ENCODE data around the gene ZFP92.

Gene ZFP92

GRCh38 chrX:153440556-153441135 lies 29.4 kb downstream of the ZFP92 start:
- no peak for DNase-seq (ENCODE audit: low read depth)

- DNase-seq (ENCODE audit: low read depth): no peak
Observed at GRCh38 chrX:153441296-153441695, 30.0 kb downstream of the ZFP92 start.

DNA sequence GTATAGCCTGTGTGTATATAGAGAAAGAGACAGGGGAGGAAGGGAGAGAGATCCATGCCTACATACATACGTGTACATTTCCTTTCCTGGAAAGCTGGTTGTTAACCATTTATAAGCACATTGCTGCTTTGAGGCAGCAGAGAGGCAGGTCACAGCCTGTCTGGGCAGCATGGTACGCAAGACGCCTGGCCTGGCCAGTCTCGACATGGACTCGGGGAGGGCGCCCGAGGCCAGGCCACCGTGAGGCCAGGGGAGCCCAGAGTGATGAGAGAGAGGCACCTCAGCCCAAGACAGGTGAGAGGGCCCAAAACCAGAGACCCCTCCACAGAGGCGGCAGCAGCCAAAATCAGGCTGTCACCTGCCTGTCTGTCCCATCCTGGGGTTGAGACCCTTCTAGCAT lies 30.7 kb downstream of the ZFP92 start:
- no peak for DNase-seq (ENCODE audit: low read depth)

GRCh38 chrX:153442463-153442862 lies 31.2 kb downstream of the ZFP92 start:
- no peak for DNase-seq (ENCODE audit: low read depth)

GRCh38 chrX:153443476-153444332 lies 32.4 kb downstream of the ZFP92 start:
- DNase-seq (ENCODE audit: low read depth): no peak

- no peak for DNase-seq (ENCODE audit: low read depth)
Observed at GRCh38 chrX:153444333-153445011, 33.2 kb downstream of the ZFP92 start.

DNA sequence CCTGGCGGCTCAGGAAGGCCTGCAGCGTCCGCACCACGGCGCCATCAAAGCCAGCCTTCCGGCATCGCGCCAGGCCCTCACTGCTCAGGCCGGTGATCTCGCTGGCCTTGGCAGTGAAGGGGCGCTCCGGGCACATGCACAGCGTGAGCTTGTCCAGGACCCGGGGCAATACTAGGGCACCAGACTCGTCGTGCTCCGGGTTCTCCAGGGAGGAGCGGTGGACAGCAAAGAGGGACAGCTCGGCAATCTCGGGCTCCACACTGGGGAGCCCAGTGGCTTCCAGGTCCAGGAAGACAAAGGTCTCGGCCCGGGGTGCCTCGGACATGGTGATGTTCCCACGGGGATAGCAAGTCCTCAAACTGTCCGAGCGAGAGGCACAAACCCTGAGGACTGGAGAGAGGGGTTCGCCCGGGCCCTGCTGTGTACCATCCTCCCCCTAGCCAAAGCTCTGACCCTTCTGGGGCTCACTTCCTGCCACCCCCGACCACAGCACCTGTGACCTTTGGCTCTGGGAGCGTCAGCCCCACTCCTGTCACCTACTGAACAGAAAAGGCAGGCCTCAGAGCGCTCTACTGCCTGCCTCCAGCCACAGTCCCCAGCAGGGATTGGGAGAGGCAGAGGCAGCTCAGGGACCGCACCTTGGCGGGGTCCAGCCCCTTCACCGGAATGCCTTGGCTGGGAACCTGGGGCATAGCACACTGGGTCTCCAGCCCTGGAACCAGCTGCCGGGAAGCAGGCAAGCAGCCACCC lies 34.0 kb downstream of the ZFP92 start:
- no peak for DNase-seq (ENCODE audit: low read depth)

DNA sequence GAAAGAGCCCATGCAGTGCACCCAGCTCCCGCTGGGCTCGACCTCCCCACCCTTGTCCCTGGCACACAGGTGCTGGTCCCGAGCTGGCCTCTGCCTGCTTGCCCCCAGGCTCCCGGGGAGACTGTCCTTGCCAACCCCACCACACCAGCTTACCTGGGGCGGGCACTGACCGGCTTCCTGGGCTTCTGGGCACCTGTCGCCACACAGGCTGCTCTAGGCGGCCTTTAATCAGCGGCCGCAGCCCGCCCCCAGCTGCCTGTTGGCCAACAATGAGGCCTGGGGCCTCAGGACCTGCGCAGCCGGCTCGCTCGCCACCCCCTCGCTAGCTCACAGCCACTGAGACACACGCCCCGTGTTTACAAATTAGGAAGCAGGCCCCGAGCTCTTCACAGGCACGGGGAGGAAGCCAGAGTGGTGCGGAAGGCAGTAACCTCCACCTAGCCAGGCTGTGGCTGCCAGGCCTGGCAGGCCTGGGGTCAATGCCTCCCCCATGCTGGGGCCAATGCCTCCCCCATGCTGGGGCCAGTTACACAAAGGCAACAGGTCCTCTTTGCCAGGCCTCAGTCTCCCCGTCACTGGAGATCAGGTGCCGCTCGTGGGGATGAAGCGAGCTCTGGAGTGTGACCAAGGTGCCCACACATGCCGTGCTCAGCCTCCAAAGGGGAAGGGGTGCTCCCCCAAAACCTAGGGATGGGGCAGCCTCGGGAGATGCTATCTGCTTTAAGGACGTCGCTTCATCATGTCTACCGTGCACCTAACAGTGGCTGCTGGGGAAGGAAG lies 34.8 kb downstream of the ZFP92 start, which contains the start of gene TREX2:
TSS of gene TREX2 (minus strand) at position 201 of the 780 bp plus-strand sequence. CDS start 626 bp downstream, outside the sequence.
- no peak for DNase-seq (ENCODE audit: low read depth)

- DNase-seq (ENCODE audit: low read depth): no peak
Observed at GRCh38 chrX:153446636-153446936, 35.3 kb downstream of the ZFP92 start.

DNA sequence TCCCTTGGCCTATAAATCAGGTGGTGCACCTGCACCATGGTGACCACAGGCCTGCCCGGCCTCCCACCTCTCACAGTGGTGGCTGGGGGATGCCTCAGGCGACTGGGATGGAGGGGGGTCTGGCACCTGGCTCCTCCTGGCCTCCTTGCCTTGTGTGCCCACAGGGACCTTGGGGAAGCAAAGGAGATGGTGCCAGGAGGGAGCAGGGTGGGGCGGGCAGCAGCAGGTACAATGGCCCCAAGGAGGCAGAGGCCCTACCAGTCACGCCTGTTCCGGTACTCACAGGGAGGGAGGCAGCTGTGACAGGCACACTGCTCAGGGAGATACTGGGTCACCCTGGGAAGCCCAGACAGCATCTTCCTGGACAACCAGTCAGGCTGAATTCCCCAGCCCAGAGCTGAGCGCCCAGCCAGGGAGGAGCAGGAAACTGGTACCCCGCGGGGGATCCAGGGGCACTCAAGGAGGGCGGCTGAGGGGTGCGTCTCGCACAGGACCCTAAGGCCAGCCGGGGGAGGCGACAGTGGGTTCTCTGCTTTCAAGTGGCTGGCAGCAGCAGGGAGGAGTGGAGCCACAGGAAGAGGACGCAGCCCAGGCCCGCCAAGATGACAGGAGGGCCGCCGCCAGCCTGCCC lies 35.8 kb downstream of the ZFP92 start:
- DNase-seq (ENCODE audit: low read depth): no peak

DNA sequence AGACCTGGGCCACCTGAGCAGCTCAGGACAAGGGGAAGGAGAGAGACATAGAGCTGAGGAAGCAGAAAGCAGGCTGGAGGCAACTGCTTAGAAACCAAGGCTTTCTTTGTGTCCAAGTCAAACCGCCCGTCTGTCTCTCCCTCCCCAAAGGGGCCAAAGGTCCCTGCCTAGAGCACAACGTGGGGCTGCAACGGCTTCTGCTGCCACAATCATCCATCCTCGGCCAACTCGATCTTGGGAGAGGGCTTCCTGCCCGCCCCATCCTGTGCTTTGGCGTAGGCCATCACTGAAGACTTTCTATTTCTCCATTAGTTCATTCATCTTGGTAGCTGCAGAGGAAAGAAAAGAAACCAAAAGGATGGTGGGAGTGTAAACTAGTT lies 36.3 kb downstream of the ZFP92 start:
- no peak for DNase-seq (ENCODE audit: low read depth)

DNA sequence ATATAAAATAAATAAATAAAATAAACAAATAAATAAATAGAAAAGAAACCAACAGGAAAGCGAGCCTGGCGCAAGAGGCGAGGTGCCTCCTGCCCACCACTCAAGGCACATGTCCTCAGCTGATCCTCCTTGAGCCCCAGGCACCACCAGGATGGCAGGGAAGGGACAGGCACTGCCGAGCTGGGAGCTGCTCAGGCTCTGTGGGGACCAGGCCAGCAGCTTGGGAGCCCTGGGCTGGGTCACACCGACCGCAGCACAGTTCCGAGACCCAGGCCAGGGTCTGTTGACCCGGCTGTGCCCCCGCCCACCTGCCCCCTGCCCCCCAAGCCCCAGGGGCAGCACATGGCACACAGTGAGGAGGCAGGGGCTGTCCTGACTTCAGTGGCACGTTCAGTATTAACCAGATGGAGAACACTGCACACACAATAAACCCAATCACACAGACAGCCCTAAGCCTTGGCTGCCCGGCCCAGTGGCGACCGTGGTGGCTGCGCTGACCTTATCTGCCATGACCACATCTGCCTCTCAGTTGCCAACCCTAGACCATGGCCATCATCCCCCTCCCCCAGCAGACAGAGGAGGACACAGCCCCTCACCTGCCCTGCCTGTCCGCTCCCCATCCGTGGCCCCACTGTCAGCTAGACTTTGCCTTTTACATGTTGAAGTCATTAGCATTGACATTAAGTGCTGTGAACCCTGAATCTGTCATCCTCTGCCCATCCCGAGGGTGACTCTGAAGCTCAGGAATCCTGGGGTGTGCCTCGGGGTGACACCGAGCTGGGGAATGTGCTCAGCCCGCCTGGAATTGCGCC lies 37.5 kb downstream of the ZFP92 start:
- DNase-seq (ENCODE audit: low read depth): no peak

DNA sequence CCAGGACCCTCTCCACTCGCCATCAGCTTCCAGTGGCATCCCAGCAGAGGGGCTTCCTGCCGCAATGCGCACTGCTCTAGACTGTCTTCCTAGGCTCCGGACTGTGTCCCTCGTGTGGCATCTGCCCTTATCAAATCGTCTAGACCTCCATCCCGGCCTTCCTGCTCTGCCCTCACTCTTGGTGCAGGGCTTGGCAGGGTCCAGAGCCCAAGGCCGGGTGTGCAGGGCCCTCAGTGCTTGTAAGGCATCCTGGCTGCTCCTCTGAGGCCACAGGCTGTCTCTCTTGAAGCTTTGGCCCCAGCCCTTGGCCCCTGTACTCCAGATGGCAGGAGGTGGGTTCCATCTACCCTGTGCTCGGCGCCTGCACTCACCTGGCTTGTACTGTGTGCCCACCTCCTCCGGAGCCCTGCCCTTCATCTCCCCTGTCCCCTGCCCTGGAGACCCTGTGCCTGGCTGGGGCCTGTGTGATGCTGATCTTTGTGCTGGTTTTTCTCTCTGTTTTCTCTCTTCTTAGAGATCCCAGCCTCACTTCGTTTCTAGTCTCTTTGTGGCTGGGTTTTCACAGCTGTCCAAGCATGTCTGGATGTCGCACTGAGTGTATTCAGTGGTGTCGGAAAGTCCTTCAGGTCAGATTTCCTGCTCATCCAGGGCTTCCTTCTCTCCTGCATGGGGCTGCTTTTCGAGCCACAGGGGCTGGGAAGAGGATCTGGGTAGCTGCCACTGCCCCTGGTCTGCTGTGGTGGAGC lies 38.3 kb downstream of the ZFP92 start:
- no peak for DNase-seq (ENCODE audit: low read depth)

GRCh38 chrX:153450114-153450948 lies 39.1 kb downstream of the ZFP92 start:
- DNase-seq (ENCODE audit: low read depth): no peak

DNA sequence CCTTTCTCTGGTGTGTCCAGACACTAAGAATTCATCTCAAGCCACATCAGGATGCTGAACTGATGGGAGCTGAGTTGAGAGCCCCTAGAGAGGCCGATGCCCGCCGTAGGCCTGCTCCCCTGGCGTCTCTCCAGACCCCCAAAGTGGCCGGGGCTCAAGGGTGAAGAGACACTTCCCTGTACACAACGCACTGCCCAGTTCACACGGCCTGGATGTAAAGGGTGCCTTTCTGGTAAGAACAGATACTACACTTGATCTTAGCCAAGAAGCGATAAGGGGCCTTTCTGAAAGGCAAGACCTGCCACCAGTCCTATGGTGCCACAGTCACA lies 39.6 kb downstream of the ZFP92 start:
- DNase-seq (ENCODE audit: low read depth): no peak

GRCh38 chrX:153454901-153455550 lies 43.8 kb downstream of the ZFP92 start:
- no peak for DNase-seq (ENCODE audit: low read depth)

- DNase-seq (ENCODE audit: low read depth): no peak
Observed at GRCh38 chrX:153455571-153455970, 44.3 kb downstream of the ZFP92 start.

DNA sequence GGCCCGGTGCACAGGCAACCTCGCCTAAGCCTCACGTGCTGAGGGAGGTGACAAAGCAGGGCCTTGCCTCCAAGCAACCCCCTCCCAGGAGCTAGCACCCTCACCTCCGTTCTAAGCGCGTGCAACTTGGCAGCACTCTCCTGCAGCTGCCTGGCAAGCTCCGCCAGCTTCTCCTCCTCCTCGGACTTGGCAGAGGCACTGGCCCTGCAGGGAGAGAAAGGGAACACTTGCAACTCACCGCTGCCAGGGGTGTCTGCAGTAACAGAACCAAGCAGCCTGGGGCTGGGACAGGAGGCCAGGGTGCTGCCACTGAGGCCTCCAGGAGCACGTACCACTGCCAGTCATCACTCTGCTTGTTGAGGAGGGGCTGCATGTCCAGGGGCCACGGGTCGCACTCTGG lies 44.9 kb downstream of the ZFP92 start:
- no peak for DNase-seq (ENCODE audit: low read depth)
